K562 (cell line): ENCODE data around the gene TRIM37. TPM values are rescaled to one million over a fixed set of nuclear protein-coding genes. Genes with fewer than 3 reads are reported as not detected.

ENCODE experiments used
- EP300 ChIP-seq: IDR thresholded peaks from 2 replicates; pipeline ENCODE4 v1.6.1; 2012; ENCODE audit warnings: low read length, improper control_type of control experiment
- FOXK1 ChIP-seq: sonication (generic); formaldehyde crosslinking; IDR thresholded peaks from 2 replicates; pipeline ENCODE4 v1.8.0; 2022; ENCODE audit warnings: missing genetic modification reagents, mild to moderate bottlenecking, borderline replicate concordance
- PHF8 ChIP-seq: fragments of 200-600 bp; sonication (generic); IDR thresholded peaks from 2 replicates; pipeline ENCODE4 v1.6.1; 2012; ENCODE audit warnings: mixed run types, mild to moderate bottlenecking, inconsistent platforms, low read length, moderate library complexity, borderline replicate concordance
- SETDB1 ChIP-seq: IDR thresholded peaks from one replicate; pipeline ENCODE4 v1.6.1; 2012; ENCODE audit warnings: low read length, control low read depth, inconsistent platforms
- SPI1 ChIP-seq: IDR thresholded peaks from 2 replicates; pipeline ENCODE4 v1.6.1; 2011; ENCODE audit warnings: low read depth, low read length, control low read depth, borderline replicate concordance
- polyA plus RNA-seq, 8 experiments: library from polyadenylated mRNA; depleted of rRNA in 4 of 8; stranded (reverse) in 5 of 8; unstranded in 3 of 8; fragments of >200 nt; fragmentation: Nextera tagmentation in 2 of 8; fragmentation: Illumina TruSeq in 1 of 8; extraction: Ambion mirVana in 2 of 8; extraction: Trizol in 1 of 8; gene quantifications; 2 replicates each; pipeline versions ENCODE4 v1.2.1 to v1.2.3, GENCODE V29; 2011 to 2014; ENCODE audit warnings: inconsistent platforms in 1 of 8, missing spikeins in 1 of 8
- total RNA-seq, 7 experiments: library from RNA; depleted of rRNA in 6 of 7; stranded (reverse); fragments of >200 nt in 6 of 7; fragmentation: Illumina TruSeq in 2 of 7; extraction: Trizol in 2 of 7; gene quantifications; 2 replicates each; pipeline versions ENCODE4 v1.2.1 to v1.2.3, GENCODE V29; 2011 to 2021; ENCODE audit warnings: low replicate concordance in 1 of 7
- TF ChIP-seq, protein P1 (sequence below): sonication (generic); formaldehyde crosslinking; IDR thresholded peaks from 2 replicates; pipeline ENCODE4 v1.8.0; 2023; ENCODE audit warnings: mild to moderate bottlenecking, missing genetic modification reagents
- TF ChIP-seq, protein P2 (sequence below), 2 experiments: fragments of 450-650 bp in 1 of 2; IDR thresholded peaks; 2 replicates each; pipeline ENCODE4 v1.6.1; 2011 to 2017; ENCODE audit warnings: low read depth in 2 of 2, antibody characterized with exemption in 1 of 2, borderline replicate concordance in 1 of 2, low read length in 1 of 2, mild to moderate bottlenecking in 1 of 2, mixed read lengths in 1 of 2; ENCODE audit not compliant: control insufficient read depth in 1 of 2
- TF ChIP-seq, protein P3 (sequence below): sonication (generic); formaldehyde crosslinking; IDR thresholded peaks from 2 replicates; pipeline ENCODE4 v1.8.0; 2022; ENCODE audit warnings: mild to moderate bottlenecking, missing genetic modification reagents, borderline replicate concordance
- TF ChIP-seq, protein P4 (sequence below): sonication (generic); formaldehyde crosslinking; IDR thresholded peaks from 2 replicates; pipeline ENCODE4 v1.8.0; 2023; ENCODE audit warnings: missing genetic modification reagents, mild to moderate bottlenecking, borderline replicate concordance
- TF ChIP-seq, protein P5 (sequence below): fragments of 450-650 bp; formaldehyde crosslinking; IDR thresholded peaks from 2 replicates; pipeline ENCODE4 v1.4.0; 2020; ENCODE audit warnings: mild to moderate bottlenecking, moderate library complexity

TRIM37 gene
- total and polyA plus RNA-seq, 9 of the 15 experiments (the other 6 are each of a cell fraction or from before 2014, with no cell fraction given) = 4.5 to 31.4 (median 23.8) TPM

DNA sequence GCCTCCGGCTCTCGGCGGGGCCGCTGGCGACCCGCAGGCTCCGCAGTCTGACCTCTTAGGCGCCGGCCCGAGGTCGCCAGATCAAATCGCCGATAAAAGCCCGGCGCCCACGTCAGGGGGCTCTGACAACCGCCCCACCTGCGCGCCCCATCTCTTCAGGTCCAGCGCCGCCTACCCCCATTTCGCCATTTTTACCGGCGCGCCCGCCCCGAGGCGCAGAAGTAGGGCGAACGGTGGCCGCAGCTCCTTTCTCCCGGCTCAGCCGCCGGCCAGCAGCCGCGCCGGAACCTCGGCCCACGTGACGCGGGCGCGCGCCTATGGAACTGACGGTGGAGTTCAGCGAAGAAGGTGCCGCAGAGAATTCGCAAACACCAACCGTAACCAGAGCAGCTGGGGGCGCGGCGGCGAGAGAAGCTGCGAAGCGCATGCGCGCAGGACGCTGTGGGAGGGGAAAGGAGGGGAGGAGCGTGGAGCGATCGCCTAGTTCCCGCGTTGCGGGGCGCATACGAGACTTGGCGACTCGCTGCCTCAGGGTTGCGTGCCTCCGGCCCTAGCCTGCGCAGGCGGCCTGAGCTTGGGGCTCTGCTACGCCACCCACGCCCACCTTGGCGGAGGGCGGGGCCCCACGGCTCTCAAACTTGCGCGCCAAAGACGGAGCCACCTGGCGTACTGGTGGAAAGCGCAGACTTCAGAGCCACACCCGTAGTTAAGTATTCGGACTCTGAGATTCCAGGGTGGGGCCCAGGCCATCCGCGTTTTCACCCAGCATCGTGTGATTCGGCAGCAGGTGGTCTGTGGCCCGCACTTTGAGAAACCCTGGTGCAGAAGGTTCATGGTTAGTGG, at the start of gene TRIM37 (continued):
- TF ChIP-seq EP300 = peak; percentile 10; the same call in 1 of the 2 replicates
- TF ChIP-seq FOXK1 (CRISPR knock-in tag) = peak; percentile 89
- TF ChIP-seq SETDB1 = no peak
- TF ChIP-seq, protein P1, sequence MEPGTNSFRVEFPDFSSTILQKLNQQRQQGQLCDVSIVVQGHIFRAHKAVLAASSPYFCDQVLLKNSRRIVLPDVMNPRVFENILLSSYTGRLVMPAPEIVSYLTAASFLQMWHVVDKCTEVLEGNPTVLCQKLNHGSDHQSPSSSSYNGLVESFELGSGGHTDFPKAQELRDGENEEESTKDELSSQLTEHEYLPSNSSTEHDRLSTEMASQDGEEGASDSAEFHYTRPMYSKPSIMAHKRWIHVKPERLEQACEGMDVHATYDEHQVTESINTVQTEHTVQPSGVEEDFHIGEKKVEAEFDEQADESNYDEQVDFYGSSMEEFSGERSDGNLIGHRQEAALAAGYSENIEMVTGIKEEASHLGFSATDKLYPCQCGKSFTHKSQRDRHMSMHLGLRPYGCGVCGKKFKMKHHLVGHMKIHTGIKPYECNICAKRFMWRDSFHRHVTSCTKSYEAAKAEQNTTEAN (CRISPR knock-in tag) = peak; percentile 40; the same call in 1 of the 2 replicates
- no peak for TF ChIP-seq SPI1
- TF ChIP-seq, protein P2, sequence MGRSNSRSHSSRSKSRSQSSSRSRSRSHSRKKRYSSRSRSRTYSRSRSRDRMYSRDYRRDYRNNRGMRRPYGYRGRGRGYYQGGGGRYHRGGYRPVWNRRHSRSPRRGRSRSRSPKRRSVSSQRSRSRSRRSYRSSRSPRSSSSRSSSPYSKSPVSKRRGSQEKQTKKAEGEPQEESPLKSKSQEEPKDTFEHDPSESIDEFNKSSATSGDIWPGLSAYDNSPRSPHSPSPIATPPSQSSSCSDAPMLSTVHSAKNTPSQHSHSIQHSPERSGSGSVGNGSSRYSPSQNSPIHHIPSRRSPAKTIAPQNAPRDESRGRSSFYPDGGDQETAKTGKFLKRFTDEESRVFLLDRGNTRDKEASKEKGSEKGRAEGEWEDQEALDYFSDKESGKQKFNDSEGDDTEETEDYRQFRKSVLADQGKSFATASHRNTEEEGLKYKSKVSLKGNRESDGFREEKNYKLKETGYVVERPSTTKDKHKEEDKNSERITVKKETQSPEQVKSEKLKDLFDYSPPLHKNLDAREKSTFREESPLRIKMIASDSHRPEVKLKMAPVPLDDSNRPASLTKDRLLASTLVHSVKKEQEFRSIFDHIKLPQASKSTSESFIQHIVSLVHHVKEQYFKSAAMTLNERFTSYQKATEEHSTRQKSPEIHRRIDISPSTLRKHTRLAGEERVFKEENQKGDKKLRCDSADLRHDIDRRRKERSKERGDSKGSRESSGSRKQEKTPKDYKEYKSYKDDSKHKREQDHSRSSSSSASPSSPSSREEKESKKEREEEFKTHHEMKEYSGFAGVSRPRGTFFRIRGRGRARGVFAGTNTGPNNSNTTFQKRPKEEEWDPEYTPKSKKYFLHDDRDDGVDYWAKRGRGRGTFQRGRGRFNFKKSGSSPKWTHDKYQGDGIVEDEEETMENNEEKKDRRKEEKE (IDR thresholded peaks at IDR 0.05; ENCODE audit: borderline replicate concordance in 1 of 2, control insufficient read depth in 1 of 2, low read depth in 2 of 2, low read length in 1 of 2) = peak in 1 of 2 experiments; percentile 75; a peak in 1 of 4 replicates
- TF ChIP-seq, protein P3, sequence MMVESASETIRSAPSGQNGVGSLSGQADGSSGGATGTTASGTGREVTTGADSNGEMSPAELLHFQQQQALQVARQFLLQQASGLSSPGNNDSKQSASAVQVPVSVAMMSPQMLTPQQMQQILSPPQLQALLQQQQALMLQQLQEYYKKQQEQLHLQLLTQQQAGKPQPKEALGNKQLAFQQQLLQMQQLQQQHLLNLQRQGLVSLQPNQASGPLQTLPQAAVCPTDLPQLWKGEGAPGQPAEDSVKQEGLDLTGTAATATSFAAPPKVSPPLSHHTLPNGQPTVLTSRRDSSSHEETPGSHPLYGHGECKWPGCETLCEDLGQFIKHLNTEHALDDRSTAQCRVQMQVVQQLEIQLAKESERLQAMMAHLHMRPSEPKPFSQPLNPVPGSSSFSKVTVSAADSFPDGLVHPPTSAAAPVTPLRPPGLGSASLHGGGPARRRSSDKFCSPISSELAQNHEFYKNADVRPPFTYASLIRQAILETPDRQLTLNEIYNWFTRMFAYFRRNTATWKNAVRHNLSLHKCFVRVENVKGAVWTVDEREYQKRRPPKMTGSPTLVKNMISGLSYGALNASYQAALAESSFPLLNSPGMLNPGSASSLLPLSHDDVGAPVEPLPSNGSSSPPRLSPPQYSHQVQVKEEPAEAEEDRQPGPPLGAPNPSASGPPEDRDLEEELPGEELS (CRISPR knock-in tag) = peak; percentile 91
- TF ChIP-seq, protein P4, sequence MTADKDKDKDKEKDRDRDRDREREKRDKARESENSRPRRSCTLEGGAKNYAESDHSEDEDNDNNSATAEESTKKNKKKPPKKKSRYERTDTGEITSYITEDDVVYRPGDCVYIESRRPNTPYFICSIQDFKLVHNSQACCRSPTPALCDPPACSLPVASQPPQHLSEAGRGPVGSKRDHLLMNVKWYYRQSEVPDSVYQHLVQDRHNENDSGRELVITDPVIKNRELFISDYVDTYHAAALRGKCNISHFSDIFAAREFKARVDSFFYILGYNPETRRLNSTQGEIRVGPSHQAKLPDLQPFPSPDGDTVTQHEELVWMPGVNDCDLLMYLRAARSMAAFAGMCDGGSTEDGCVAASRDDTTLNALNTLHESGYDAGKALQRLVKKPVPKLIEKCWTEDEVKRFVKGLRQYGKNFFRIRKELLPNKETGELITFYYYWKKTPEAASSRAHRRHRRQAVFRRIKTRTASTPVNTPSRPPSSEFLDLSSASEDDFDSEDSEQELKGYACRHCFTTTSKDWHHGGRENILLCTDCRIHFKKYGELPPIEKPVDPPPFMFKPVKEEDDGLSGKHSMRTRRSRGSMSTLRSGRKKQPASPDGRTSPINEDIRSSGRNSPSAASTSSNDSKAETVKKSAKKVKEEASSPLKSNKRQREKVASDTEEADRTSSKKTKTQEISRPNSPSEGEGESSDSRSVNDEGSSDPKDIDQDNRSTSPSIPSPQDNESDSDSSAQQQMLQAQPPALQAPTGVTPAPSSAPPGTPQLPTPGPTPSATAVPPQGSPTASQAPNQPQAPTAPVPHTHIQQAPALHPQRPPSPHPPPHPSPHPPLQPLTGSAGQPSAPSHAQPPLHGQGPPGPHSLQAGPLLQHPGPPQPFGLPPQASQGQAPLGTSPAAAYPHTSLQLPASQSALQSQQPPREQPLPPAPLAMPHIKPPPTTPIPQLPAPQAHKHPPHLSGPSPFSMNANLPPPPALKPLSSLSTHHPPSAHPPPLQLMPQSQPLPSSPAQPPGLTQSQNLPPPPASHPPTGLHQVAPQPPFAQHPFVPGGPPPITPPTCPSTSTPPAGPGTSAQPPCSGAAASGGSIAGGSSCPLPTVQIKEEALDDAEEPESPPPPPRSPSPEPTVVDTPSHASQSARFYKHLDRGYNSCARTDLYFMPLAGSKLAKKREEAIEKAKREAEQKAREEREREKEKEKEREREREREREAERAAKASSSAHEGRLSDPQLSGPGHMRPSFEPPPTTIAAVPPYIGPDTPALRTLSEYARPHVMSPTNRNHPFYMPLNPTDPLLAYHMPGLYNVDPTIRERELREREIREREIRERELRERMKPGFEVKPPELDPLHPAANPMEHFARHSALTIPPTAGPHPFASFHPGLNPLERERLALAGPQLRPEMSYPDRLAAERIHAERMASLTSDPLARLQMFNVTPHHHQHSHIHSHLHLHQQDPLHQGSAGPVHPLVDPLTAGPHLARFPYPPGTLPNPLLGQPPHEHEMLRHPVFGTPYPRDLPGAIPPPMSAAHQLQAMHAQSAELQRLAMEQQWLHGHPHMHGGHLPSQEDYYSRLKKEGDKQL (CRISPR knock-in tag) = 0 out of 2 replicates have a peak, but pooled peaks have one; percentile 61
- TF ChIP-seq, protein P5, sequence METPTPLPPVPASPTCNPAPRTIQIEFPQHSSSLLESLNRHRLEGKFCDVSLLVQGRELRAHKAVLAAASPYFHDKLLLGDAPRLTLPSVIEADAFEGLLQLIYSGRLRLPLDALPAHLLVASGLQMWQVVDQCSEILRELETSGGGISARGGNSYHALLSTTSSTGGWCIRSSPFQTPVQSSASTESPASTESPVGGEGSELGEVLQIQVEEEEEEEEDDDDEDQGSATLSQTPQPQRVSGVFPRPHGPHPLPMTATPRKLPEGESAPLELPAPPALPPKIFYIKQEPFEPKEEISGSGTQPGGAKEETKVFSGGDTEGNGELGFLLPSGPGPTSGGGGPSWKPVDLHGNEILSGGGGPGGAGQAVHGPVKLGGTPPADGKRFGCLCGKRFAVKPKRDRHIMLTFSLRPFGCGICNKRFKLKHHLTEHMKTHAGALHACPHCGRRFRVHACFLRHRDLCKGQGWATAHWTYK (CRISPR knock-in tag) = peak; percentile 56; the same call in 1 of the 2 replicates
- TF ChIP-seq PHF8 = peak; percentile 81
